ENCODE measurements around the gene CCM2. TPM values are rescaled to one million over a fixed set of nuclear protein-coding genes. Genes with fewer than 3 reads are reported as not detected.

CCM2 gene
- total and polyA plus RNA-seq, 10 donors, result 67.8 to 108 (median 83.8) TPM

GRCh38 chr7:44964831-44965440, 35.1 kb upstream of the CCM2 start:
- DNase-seq, result no peak
- 75 to 94% (median 92%) methylated on average over 4 to 13 of the region's 13 CpGs for WGBS, 5 donors

GRCh38 chr7:44965441-44965903, 34.5 kb upstream of the CCM2 start:
- Histone ChIP-seq H3K4me1 (peaks cover 0 to 19% (median 9%) of the 10 kb centered on the region in 6 donors), H3K27ac (no peak overlapping the region), H3K4me3 (no peak overlapping the region), H3K36me3 (peaks cover 0 to 87% (median 44%) of the 10 kb centered on the region in 6 donors), H3K27me3 (replicated peaks in 1 of 7) (peaks cover 0 to 15% (median 0%) of the 10 kb centered on the region in 7 donors), H3K9me3 (no peaks in the 10 kb centered on the region)
- TF ChIP-seq CTCF (IDR thresholded peaks at IDR 0.05 in 8 of 11, conservative IDR thresholded peaks at IDR 0.05 in 3 of 11) (no peak), POLR2AphosphoS5 (IDR thresholded peaks at IDR 0.05) (peak in 1 of 3 donors; percentile 53)
- 94 to 100% (median 96%) methylated on average over 1 to 16 of the region's 16 CpGs for WGBS, 5 donors
- intact Hi-C loops (cut with DNase I; ENCODE audit: low total_unique reads), result no loop called here
- DNase-seq, result peak; percentile 54

More at GRCh38 chr7:44964831-44965440, 35.1 kb upstream of the CCM2 start:
- TF ChIP-seq CTCF (IDR thresholded peaks at IDR 0.05 in 8 of 11, conservative IDR thresholded peaks at IDR 0.05 in 3 of 11) (no peak), POLR2AphosphoS5 (IDR thresholded peaks at IDR 0.05) (peak in 1 of 3 donors; percentile 55)
- Histone ChIP-seq H3K27ac (no peak overlapping the region), H3K4me3 (no peak overlapping the region), H3K36me3 (peaks cover 0 to 82% (median 40%) of the 10 kb centered on the region in 6 donors), H3K27me3 (replicated peaks in 1 of 7) (peaks cover 0 to 15% (median 0%) of the 10 kb centered on the region in 7 donors), H3K9me3 (no peaks in the 10 kb centered on the region), H3K4me1 (peaks cover 0 to 19% (median 9%) of the 10 kb centered on the region in 6 donors)
- intact Hi-C loops (cut with DNase I; ENCODE audit: low total_unique reads), result no loop called here

GRCh38 chr7:44965937-44966730, 33.9 kb upstream of the CCM2 start:
- H3K4me1 ChIP-seq, result peaks cover 0 to 19% (median 9%) of the 10 kb centered on the region in 6 donors
- intact Hi-C loops (cut with DNase I; ENCODE audit: low total_unique reads), result no loop called here
- H3K36me3 ChIP-seq, result peaks cover 0 to 94% (median 49%) of the 10 kb centered on the region in 6 donors
- H3K9me3 ChIP-seq, result no peaks in the 10 kb centered on the region
- TF ChIP-seq POLR2A (IDR thresholded peaks at IDR 0.05), result no peak
- TF ChIP-seq POLR2AphosphoS5 (IDR thresholded peaks at IDR 0.05), result peak; percentile 6 to 66 (median 27)
- no peak overlapping the region for H3K27ac ChIP-seq
- no peak overlapping the region for H3K4me3 ChIP-seq
- peaks cover 0 to 15% (median 0%) of the 10 kb centered on the region in 7 donors for H3K27me3 ChIP-seq (replicated peaks in 1 of 7)
- WGBS, 5 donors, result 95 to 98% (median 96%) methylated on average over 14 to 18 of the region's 18 CpGs
- peak; percentile 58 for DNase-seq

- peaks cover 0 to 100% (median 52%) of the 10 kb centered on the region in 6 donors for H3K36me3 ChIP-seq
These were observed 33.1 kb upstream of the CCM2 start for GRCh38 chr7:44966731-44967538.

More at GRCh38 chr7:44966731-44967538, 33.1 kb upstream of the CCM2 start:
- H3K27me3 ChIP-seq (replicated peaks in 1 of 7), result peaks cover 0 to 13% (median 0%) of the 10 kb centered on the region in 7 donors
- H3K27ac ChIP-seq, result no peak overlapping the region
- no peaks in the 10 kb centered on the region for H3K9me3 ChIP-seq
- intact Hi-C loops (cut with DNase I; ENCODE audit: low total_unique reads), result no loop called here
- whole genome bisulfite sequencing, 5 donors, result 86 to 89% (median 88%) methylated on average over 8 to 9 of the region's 9 CpGs
- TF ChIP-seq CTCF (IDR thresholded peaks at IDR 0.05 in 8 of 11, conservative IDR thresholded peaks at IDR 0.05 in 3 of 11), result peak in 1 of 11 experiments; percentile 22
- TF ChIP-seq POLR2A (IDR thresholded peaks at IDR 0.05), result no peak
- DNase-seq, result no peak
- H3K4me1 ChIP-seq, result peaks cover 0 to 19% (median 9%) of the 10 kb centered on the region in 6 donors
- H3K4me3 ChIP-seq, result no peak overlapping the region
